ENCODE results near the gene CHID1. TPM values are rescaled to one million over a fixed set of nuclear protein-coding genes. Genes with fewer than 3 reads are reported as not detected.

The CHID1 gene
- total and polyA plus RNA-seq, 7 experiments from 2014 or later = 30.8 to 61.0 (median 55.3) TPM

DNA sequence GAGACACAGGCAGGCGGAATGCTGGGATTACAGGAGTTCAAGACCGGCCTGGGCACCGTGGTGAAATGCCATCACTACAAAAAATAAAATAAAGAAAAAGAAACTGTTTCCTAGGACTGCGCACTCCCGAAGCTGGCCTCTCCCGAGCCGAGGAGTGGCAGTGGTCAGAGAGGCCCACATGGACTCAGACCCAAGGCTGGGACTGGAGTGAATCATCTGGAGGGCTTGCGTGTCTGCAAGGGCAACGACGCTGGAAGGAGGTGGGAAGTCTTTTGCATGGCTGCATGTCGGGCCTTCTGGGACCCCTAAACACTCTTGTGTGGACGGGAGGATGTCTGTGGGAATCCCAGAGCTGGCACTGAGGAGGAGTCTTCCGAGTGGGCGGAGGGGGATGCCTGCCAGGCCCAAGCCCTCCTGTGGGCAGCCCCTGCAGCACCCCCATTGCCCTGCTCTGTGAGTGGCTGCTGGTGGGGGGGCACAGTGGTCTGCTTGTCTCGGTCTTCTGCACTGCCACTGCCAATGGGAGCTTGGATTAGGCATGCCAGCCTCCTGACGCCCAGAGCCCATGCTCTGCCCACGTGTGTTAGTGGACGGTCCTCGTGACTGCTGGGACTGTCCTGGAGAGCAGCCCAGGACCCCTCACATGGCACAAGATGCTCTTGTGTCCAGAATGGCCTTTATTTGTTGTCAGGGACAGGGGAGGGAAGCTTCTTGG lies 13.2 kb upstream of the CHID1 start:
- no peaks in the 10 kb centered on the region for H3K27me3 Mint-ChIP-seq
- H3K27ac ChIP-seq (ENCODE audit: low read depth, low read length) = no peak overlapping the region
- no peak for DNase-seq
- intact Hi-C loops (cut with micrococcal nuclease) = loop anchor here in 1 of 2 donors (2.0 kb wide), 2 partner anchors 47 to 81 kb away; partner anchors contain the start of genes POLR2L and TSPAN4
- peaks cover 16 to 21% of the 10 kb centered on the region in 2 donors for H3K4me1 ChIP-seq (ENCODE audit: control insufficient read depth in 2 of 2, insufficient read depth in 2 of 2, low read length in 2 of 2)
- no peaks in the 10 kb centered on the region for H3K9me3 ChIP-seq (ENCODE audit: control insufficient read depth in 2 of 3, low read length in 3 of 3)
- H3K4me1 Mint-ChIP-seq = peaks cover 22 to 30% (median 25%) of the 10 kb centered on the region in 7 donors
- peak overlapping the region in 4 of 9 donors; percentile 43 to 65 (median 64) for H3K27ac Mint-ChIP-seq
- H3K9me3 Mint-ChIP-seq = no peaks in the 10 kb centered on the region
- H3K27me3 ChIP-seq (ENCODE audit: control insufficient read depth in 2 of 2, insufficient read depth in 2 of 2, low read length in 2 of 2) = no peaks in the 10 kb centered on the region
- H3K4me3 Mint-ChIP-seq = peak overlapping the region in 5 of 10 donors; percentile 14 to 39 (median 25)
- CTCF ChIA-PET = no interaction called here
- no peaks in the 10 kb centered on the region for H3K36me3 ChIP-seq (ENCODE audit: control insufficient read depth in 2 of 3, insufficient read depth in 3 of 3, low read length in 3 of 3)
- POLR2A ChIA-PET = no interaction called here
- ATAC-seq = no peak
- H3K4me3 ChIP-seq (ENCODE audit: low read length) = no peak overlapping the region
- H3K36me3 Mint-ChIP-seq = peaks cover 0 to 4% (median 0%) of the 10 kb centered on the region in 5 donors

DNA sequence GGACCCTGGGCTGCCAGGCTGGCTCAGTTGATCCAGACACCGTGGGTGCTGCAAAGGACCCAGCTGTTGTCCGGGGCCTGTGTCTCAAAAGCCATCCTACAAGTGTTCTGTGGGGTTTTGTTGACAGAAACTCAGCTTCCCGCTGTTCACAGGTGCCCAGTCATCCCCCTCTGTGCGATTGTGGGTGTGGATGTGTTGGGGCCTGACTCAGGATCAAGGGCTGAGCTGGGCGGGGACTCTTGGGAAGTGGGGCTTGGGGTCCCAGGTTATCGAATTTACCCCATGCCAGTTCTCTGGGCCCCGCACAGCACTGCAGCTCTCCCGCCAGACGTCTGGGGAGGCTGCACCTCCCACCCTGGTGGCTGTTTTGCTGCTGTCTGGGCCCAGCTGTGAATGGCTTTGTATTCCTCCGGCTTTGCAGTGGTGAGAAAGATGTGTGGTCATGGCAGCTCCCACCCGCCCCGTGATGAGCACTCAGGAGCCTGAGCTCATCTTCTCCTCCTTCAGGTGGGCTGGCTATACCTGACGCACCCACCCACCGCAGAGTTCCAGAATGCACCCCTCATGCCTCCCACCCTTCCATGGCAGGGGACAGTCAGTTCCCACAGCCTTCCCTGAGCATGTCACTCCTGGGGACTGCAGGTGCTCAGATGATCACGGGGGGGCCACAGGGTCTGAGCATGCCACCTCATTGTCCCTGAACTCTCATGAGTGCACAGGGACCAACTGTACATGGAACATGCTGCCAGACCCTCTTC lies 11.5 kb upstream of the CHID1 start:
- H3K4me3 ChIP-seq (ENCODE audit: low read length) = no peak overlapping the region
- no peak overlapping the region for H3K27ac ChIP-seq (ENCODE audit: low read depth, low read length)
- H3K27me3 ChIP-seq (ENCODE audit: control insufficient read depth in 2 of 2, insufficient read depth in 2 of 2, low read length in 2 of 2) = no peaks in the 10 kb centered on the region
- Mint-ChIP-seq H3K36me3 (peaks cover 0 to 2% (median 0%) of the 10 kb centered on the region in 5 donors), H3K4me1 (peaks cover 8 to 13% (median 9%) of the 10 kb centered on the region in 7 donors), H3K27me3 (no peaks in the 10 kb centered on the region), H3K27ac (peak overlapping the region in 2 of 9 donors; percentile 34 to 72), H3K4me3 (no peak overlapping the region), H3K9me3 (no peaks in the 10 kb centered on the region)
- POLR2A ChIA-PET = interaction anchor here (0.6 to 1.7 kb wide), 2 partner anchors 11 to 12 kb away, joined by 4 to 5 read pairs; no protein-coding TSS in a partner anchor
- intact Hi-C loops (cut with micrococcal nuclease) = no loop called here
- CTCF ChIA-PET = interaction anchor here (0.9 kb wide), 1 partner anchor 132 kb away, joined by 3 read pairs; no protein-coding TSS in a partner anchor
- DNase-seq = no peak
- H3K9me3 ChIP-seq (ENCODE audit: control insufficient read depth in 2 of 3, low read length in 3 of 3) = no peaks in the 10 kb centered on the region
- H3K36me3 ChIP-seq (ENCODE audit: control insufficient read depth in 2 of 3, insufficient read depth in 3 of 3, low read length in 3 of 3) = no peaks in the 10 kb centered on the region
- H3K4me1 ChIP-seq (ENCODE audit: control insufficient read depth in 2 of 2, insufficient read depth in 2 of 2, low read length in 2 of 2) = peaks cover 4 to 7% of the 10 kb centered on the region in 2 donors
- no peak for ATAC-seq

DNA sequence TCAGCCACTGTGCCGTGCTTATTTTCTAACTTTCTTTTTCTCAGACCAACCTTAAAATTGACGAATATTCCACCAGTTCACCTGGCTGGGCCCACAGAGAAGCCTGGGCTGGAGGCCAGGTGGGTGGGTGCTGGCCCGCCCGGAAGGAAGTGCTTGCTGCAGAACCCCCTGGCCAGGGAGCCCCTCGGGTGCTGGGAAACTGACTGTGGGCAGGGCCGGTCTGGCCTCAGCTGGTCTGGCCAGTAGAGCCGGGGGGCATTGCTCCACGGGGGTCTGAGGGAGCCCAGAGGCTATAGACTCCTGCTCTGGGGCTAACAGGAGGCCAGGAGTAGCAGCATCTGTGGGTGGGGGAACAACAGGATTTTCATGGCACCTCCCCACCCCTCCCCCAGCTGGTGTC lies 6.8 kb upstream of the CHID1 start:
- ATAC-seq = no peak
- no peaks in the 10 kb centered on the region for H3K27me3 Mint-ChIP-seq
- no peak overlapping the region for H3K27ac Mint-ChIP-seq
- no peak for DNase-seq
- Histone ChIP-seq H3K27me3 (ENCODE audit: control insufficient read depth in 2 of 2, insufficient read depth in 2 of 2, low read length in 2 of 2) (no peaks in the 10 kb centered on the region), H3K36me3 (ENCODE audit: control insufficient read depth in 2 of 3, insufficient read depth in 3 of 3, low read length in 3 of 3) (no peaks in the 10 kb centered on the region), H3K4me3 (ENCODE audit: low read length) (no peak overlapping the region), H3K4me1 (ENCODE audit: control insufficient read depth in 2 of 2, insufficient read depth in 2 of 2, low read length in 2 of 2) (no peaks in the 10 kb centered on the region), H3K27ac (ENCODE audit: low read depth, low read length) (no peak overlapping the region), H3K9me3 (ENCODE audit: control insufficient read depth in 2 of 3, low read length in 3 of 3) (no peaks in the 10 kb centered on the region)
- intact Hi-C loops (cut with micrococcal nuclease) = loop anchor here in 1 of 2 donors (10.0 kb wide), 1 partner anchor 467 kb away; the partner anchor contains the start of gene BRSK2
- H3K36me3 Mint-ChIP-seq = no peaks in the 10 kb centered on the region
- no peaks in the 10 kb centered on the region for H3K9me3 Mint-ChIP-seq
- ChIA-PET POLR2A (no interaction called here), CTCF (interaction anchor here (0.6 kb wide), 1 partner anchor 179 kb away, joined by 3 read pairs; no protein-coding TSS in a partner anchor)
- peaks cover 0 to 4% (median 0%) of the 10 kb centered on the region in 7 donors for H3K4me1 Mint-ChIP-seq
- no peak overlapping the region for H3K4me3 Mint-ChIP-seq

DNA sequence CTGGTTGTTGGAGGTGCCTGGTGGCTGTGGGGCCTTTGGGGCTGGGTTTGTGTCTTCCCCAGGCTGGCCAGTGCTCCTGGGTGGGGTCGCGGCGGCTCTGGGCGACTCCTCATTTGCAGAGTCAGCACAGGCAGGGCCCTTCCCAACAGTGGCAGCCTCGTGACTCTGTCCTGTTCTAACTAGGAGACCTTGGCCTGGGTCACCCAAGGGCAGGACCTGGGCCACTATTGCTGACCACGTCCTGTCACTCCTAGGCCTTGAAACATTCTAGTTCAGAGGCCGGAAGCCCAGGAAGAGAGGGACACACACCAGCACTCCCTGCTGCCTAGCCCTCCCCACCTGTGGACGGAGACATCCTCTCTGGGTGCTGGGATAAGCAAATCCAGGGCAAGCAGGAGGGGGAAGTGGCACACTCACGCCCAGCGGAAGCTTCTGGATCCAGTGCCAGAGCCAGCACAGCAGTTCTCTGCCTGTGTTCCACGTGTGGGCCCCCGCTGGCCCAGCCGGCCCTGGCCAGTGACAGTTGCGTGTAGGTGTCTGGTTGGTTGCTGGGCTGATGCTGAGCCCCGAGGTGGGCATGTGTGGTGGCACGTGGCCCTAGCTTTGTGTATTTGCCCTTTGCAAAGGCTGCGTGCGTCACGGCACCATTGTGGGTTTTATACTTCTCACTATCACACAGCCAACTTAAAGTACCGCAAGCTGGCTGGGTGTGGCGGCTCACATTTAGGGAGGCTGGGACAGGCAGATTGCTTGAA lies 4.3 kb upstream of the CHID1 start:
- intact Hi-C loops (cut with micrococcal nuclease) = loop anchor here (5.0 to 10.0 kb wide), 3 partner anchors 68 to 470 kb away; partner anchors contain the start of genes BRSK2 (in 1 of the 2) and TALDO1 (in 1 of the 2)
- no peak overlapping the region for H3K27ac Mint-ChIP-seq
- DNase-seq = no peak
- CTCF ChIA-PET = no interaction called here
- peaks cover 5 to 13% (median 7%) of the 10 kb centered on the region in 7 donors for H3K4me1 Mint-ChIP-seq
- H3K36me3 Mint-ChIP-seq = no peaks in the 10 kb centered on the region
- Histone ChIP-seq H3K4me1 (ENCODE audit: control insufficient read depth in 2 of 2, insufficient read depth in 2 of 2, low read length in 2 of 2) (peaks cover 4 to 6% of the 10 kb centered on the region in 2 donors), H3K27me3 (ENCODE audit: control insufficient read depth in 2 of 2, insufficient read depth in 2 of 2, low read length in 2 of 2) (no peaks in the 10 kb centered on the region), H3K9me3 (ENCODE audit: control insufficient read depth in 2 of 3, low read length in 3 of 3) (no peaks in the 10 kb centered on the region), H3K4me3 (ENCODE audit: low read length) (no peak overlapping the region), H3K36me3 (ENCODE audit: control insufficient read depth in 2 of 3, insufficient read depth in 3 of 3, low read length in 3 of 3) (peaks cover 0 to 4% (median 0%) of the 10 kb centered on the region in 3 experiments), H3K27ac (ENCODE audit: low read depth, low read length) (no peak overlapping the region)
- no peaks in the 10 kb centered on the region for H3K9me3 Mint-ChIP-seq
- no peaks in the 10 kb centered on the region for H3K27me3 Mint-ChIP-seq
- H3K4me3 Mint-ChIP-seq = no peak overlapping the region
- POLR2A ChIA-PET = no interaction called here
- no peak for ATAC-seq

DNA sequence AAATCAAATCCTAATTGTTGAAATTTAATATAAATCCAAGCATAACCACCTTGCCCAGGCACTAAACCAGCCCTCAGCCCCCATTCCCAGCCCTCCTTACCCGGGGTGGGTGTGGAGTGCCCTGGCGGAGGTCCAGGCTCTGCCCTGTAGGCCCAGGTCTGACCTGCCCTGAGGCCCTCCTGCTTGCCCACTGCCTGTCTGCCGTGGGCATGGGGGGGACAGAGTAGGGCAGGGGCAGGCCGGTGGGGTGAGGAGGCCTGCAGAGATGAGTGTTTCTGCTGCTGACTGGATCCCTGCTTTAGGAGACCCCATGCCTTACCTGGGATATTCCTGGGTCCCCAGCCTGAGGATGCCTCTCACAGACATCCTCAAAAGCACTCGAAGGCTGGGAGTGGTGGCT lies 3.6 kb upstream of the CHID1 start:
- intact Hi-C loops (cut with micrococcal nuclease) = loop anchor here (5.0 to 10.0 kb wide), 3 partner anchors 67 to 471 kb away; partner anchors contain the start of genes BRSK2 (in 1 of the 2) and TALDO1 (in 1 of the 2)
- Mint-ChIP-seq H3K4me1 (peaks cover 9 to 16% (median 12%) of the 10 kb centered on the region in 7 donors), H3K36me3 (no peaks in the 10 kb centered on the region), H3K27ac (no peak overlapping the region), H3K27me3 (no peaks in the 10 kb centered on the region), H3K9me3 (no peaks in the 10 kb centered on the region), H3K4me3 (no peak overlapping the region)
- no peaks in the 10 kb centered on the region for H3K9me3 ChIP-seq (ENCODE audit: control insufficient read depth in 2 of 3, low read length in 3 of 3)
- POLR2A ChIA-PET = no interaction called here
- CTCF ChIA-PET = no interaction called here
- H3K36me3 ChIP-seq (ENCODE audit: control insufficient read depth in 2 of 3, insufficient read depth in 3 of 3, low read length in 3 of 3) = peaks cover 0 to 4% (median 0%) of the 10 kb centered on the region in 3 experiments
- H3K4me3 ChIP-seq (ENCODE audit: low read length) = no peak overlapping the region
- H3K27ac ChIP-seq (ENCODE audit: low read depth, low read length) = no peak overlapping the region
- H3K4me1 ChIP-seq (ENCODE audit: control insufficient read depth in 2 of 2, insufficient read depth in 2 of 2, low read length in 2 of 2) = peaks cover 4 to 10% of the 10 kb centered on the region in 2 donors
- H3K27me3 ChIP-seq (ENCODE audit: control insufficient read depth in 2 of 2, insufficient read depth in 2 of 2, low read length in 2 of 2) = no peaks in the 10 kb centered on the region
- DNase-seq (no peak), ATAC-seq (no peak)

DNA sequence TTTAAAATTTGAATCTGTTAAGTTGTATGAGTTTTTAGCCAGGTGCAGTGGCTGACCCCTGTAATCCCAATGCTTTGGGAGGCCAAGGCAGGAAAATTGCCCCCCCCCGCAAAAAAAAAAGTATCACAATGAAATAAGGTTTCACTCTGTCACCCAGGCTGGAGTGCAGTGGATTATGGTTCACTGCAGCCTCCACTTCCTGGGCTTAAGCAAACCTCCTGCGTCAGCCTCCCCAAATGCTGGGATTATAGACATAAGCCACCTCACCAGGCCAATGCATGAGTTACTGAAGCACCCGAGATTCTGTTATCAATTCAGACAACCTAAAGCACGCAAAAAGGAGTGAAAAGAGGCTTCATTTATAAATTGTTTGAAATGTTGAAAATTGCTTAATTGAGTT lies 2.4 kb upstream of the CHID1 start:
- no peaks in the 10 kb centered on the region for H3K9me3 ChIP-seq (ENCODE audit: control insufficient read depth in 2 of 3, low read length in 3 of 3)
- H3K27ac ChIP-seq (ENCODE audit: low read depth, low read length) = no peak overlapping the region
- Mint-ChIP-seq H3K27me3 (no peaks in the 10 kb centered on the region), H3K4me3 (peak overlapping the region in 2 of 10 donors; percentile 7 to 47), H3K9me3 (no peaks in the 10 kb centered on the region), H3K4me1 (peaks cover 12 to 22% (median 18%) of the 10 kb centered on the region in 7 donors), H3K36me3 (no peaks in the 10 kb centered on the region), H3K27ac (no peak overlapping the region)
- ATAC-seq (no peak), DNase-seq (no peak)
- CTCF ChIA-PET = no interaction called here
- intact Hi-C loops (cut with micrococcal nuclease) = loop anchor here (5.0 to 10.0 kb wide), 3 partner anchors 66 to 472 kb away; partner anchors contain the start of genes BRSK2 (in 1 of the 2) and TALDO1 (in 1 of the 2)
- POLR2A ChIA-PET = no interaction called here
- H3K36me3 ChIP-seq (ENCODE audit: control insufficient read depth in 2 of 3, insufficient read depth in 3 of 3, low read length in 3 of 3) = peaks cover 0 to 6% (median 0%) of the 10 kb centered on the region in 3 experiments
- no peaks in the 10 kb centered on the region for H3K27me3 ChIP-seq (ENCODE audit: control insufficient read depth in 2 of 2, insufficient read depth in 2 of 2, low read length in 2 of 2)
- H3K4me3 ChIP-seq (ENCODE audit: low read length) = no peak overlapping the region
- H3K4me1 ChIP-seq (ENCODE audit: control insufficient read depth in 2 of 2, insufficient read depth in 2 of 2, low read length in 2 of 2) = peaks cover 4 to 10% of the 10 kb centered on the region in 2 donors

Data from naive thymus-derived CD4-positive, alpha-beta T cell (primary cell).